ENCODE results near the gene PJVK.

GRCh38 chr2:178404368-178404767 is 46.8 kb upstream of the PJVK start:
- no peak for TF ChIP-seq EZH2 (IDR thresholded peaks at IDR 0.05)
- no peak for TF ChIP-seq FOXP2 (optimal IDR thresholded peaks at IDR 0.05; ENCODE audit: control extremely low read depth, extremely low read length, insufficient read depth)
- TF ChIP-seq POLR2AphosphoS5 (IDR thresholded peaks at IDR 0.05; ENCODE audit: borderline replicate concordance, low read depth, low read length) = no peak

All from SK-N-MC (cell line).